HG03159 (cell line): ENCODE data around the gene NUTF2.

ENCODE experiments used
- ATAC-seq: cut with Tn5 transposase; IDR thresholded peaks from one replicate; pipeline ENCODE4 v1.9.1; 2021; ENCODE audit warnings: mild to moderate bottlenecking, moderate library complexity; ENCODE audit not compliant: unreplicated experiment

The NUTF2 gene

GRCh38 chr16:67846320-67847063 lies at the start of gene NUTF2:
NUTF2 (plus strand) TSS chr16:67846933; CDS start chr16:67865131, 18,198 bp downstream.
- peak; percentile 56 for ATAC-seq

- no peak for ATAC-seq
Measured at GRCh38 chr16:67800338-67800926, 46.3 kb upstream of the NUTF2 start.

- no peak for ATAC-seq
Measured at GRCh38 chr16:67801241-67801640, 45.5 kb upstream of the NUTF2 start.

- ATAC-seq, result no peak
Measured at GRCh38 chr16:67801883-67802282, 44.9 kb upstream of the NUTF2 start.

- ATAC-seq, result no peak
Measured at GRCh38 chr16:67803894-67804293, 42.8 kb upstream of the NUTF2 start.

GRCh38 chr16:67804853-67805542 lies 41.7 kb upstream of the NUTF2 start:
- ATAC-seq, result no peak

- ATAC-seq, result no peak
Measured at GRCh38 chr16:67805718-67806427, 40.9 kb upstream of the NUTF2 start.

GRCh38 chr16:67806428-67807147 lies 40.1 kb upstream of the NUTF2 start, which contains the start of the genes RANBP10 and TSNAXIP1:
RANBP10 (minus strand) TSS chr16:67806560; CDS start chr16:67806536, 24 bp downstream.
TSNAXIP1 (plus strand) TSS chr16:67806889; CDS start chr16:67807150, 261 bp downstream.
- peak; percentile 93 for ATAC-seq

- no peak for ATAC-seq
Measured at GRCh38 chr16:67807148-67807682, 39.5 kb upstream of the NUTF2 start.

GRCh38 chr16:67811899-67812298 lies 34.8 kb upstream of the NUTF2 start:
- no peak for ATAC-seq

GRCh38 chr16:67814567-67814966 lies 32.2 kb upstream of the NUTF2 start:
- no peak for ATAC-seq

GRCh38 chr16:67820608-67821259 lies 26.0 kb upstream of the NUTF2 start:
- ATAC-seq, result no peak

GRCh38 chr16:67822511-67822910 lies 24.2 kb upstream of the NUTF2 start:
- no peak for ATAC-seq

GRCh38 chr16:67825119-67825518 lies 21.6 kb upstream of the NUTF2 start:
- ATAC-seq, result no peak

GRCh38 chr16:67825906-67826305 lies 20.8 kb upstream of the NUTF2 start:
- no peak for ATAC-seq

- ATAC-seq, result no peak
Measured at GRCh38 chr16:67828651-67829050, 18.1 kb upstream of the NUTF2 start.

- no peak for ATAC-seq
Measured at GRCh38 chr16:67833030-67833414, 13.7 kb upstream of the NUTF2 start.

- ATAC-seq, result peak; percentile 96
Measured at GRCh38 chr16:67833415-67834241, 13.1 kb upstream of the NUTF2 start.

GRCh38 chr16:67834242-67834614 lies 12.5 kb upstream of the NUTF2 start:
- no peak for ATAC-seq
